ENCODE data around the gene C3. TPM values are rescaled to one million over a fixed set of nuclear protein-coding genes. Genes with fewer than 3 reads are reported as not detected.
A peak's percentile ranks its signal among the peaks of the same experiment; 100 is the strongest.

Gene C3
- total RNA-seq, 1 donor, result 14.1 TPM

DNA sequence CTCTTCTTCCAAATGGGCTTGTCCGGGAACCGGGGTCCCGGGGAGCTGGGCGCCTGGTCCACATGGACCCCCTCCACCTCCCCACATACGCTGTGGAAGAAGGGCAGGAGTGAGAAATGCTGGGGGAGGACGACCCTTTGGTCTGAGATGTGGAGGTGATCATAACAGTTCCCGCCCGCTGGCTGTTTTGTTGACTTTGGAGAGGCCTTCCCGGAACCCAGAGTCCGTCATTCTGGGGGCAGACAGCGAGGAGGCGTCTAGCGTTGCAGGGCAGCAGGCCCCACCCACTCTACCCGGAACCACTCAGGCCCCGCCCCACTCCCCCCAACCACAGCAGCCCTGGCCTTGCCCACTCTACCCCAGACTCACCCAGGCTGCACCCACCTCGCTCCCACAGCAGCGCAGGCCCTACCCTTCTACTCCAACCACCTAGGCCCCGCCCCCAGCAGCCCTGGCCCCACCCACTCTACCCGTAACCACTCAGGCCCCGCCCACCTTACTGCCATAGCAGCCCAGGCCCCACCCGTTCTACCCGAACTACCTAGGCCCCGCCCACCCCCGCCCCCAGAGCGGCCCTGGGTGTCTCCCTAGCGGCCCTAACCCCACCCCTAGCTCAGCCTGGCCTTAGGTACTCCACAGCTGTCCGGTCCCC lies 9.8 kb upstream of the C3 start:
- no peaks in the 10 kb centered on the region for H3K4me1 ChIP-seq (ENCODE audit: insufficient read depth, low read length)
- no peaks in the 10 kb centered on the region for H4K20me1 ChIP-seq (ENCODE audit: insufficient read depth, low read length)
- no peak overlapping the region for H3K27ac ChIP-seq (ENCODE audit: low read depth, low read length)
- no peak overlapping the region for H2AFZ ChIP-seq (ENCODE audit: low read length)
- TF ChIP-seq, protein P1, sequence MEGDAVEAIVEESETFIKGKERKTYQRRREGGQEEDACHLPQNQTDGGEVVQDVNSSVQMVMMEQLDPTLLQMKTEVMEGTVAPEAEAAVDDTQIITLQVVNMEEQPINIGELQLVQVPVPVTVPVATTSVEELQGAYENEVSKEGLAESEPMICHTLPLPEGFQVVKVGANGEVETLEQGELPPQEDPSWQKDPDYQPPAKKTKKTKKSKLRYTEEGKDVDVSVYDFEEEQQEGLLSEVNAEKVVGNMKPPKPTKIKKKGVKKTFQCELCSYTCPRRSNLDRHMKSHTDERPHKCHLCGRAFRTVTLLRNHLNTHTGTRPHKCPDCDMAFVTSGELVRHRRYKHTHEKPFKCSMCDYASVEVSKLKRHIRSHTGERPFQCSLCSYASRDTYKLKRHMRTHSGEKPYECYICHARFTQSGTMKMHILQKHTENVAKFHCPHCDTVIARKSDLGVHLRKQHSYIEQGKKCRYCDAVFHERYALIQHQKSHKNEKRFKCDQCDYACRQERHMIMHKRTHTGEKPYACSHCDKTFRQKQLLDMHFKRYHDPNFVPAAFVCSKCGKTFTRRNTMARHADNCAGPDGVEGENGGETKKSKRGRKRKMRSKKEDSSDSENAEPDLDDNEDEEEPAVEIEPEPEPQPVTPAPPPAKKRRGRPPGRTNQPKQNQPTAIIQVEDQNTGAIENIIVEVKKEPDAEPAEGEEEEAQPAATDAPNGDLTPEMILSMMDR (IDR thresholded peaks at IDR 0.05; ENCODE audit: extremely low read depth, low read depth, low read length), result no peak
- peak; percentile 87 for DNase-seq (ENCODE audit: insufficient read length, low spot score, missing footprints)
- H3K4me2 ChIP-seq (ENCODE audit: insufficient read depth, low read length), result no peak overlapping the region
- no peaks in the 10 kb centered on the region for H3K36me3 ChIP-seq (ENCODE audit: insufficient read depth, low read length)
- H3K9me3 ChIP-seq (ENCODE audit: low read depth, low read length), result no peaks in the 10 kb centered on the region
- H3K4me3 ChIP-seq (ENCODE audit: insufficient read depth, low read length), result no peak overlapping the region
- H3K27me3 ChIP-seq (ENCODE audit: insufficient read depth, low read length), result no peaks in the 10 kb centered on the region
- no peaks in the 10 kb centered on the region for H3K79me2 ChIP-seq (ENCODE audit: insufficient read depth, low read length)

DNA sequence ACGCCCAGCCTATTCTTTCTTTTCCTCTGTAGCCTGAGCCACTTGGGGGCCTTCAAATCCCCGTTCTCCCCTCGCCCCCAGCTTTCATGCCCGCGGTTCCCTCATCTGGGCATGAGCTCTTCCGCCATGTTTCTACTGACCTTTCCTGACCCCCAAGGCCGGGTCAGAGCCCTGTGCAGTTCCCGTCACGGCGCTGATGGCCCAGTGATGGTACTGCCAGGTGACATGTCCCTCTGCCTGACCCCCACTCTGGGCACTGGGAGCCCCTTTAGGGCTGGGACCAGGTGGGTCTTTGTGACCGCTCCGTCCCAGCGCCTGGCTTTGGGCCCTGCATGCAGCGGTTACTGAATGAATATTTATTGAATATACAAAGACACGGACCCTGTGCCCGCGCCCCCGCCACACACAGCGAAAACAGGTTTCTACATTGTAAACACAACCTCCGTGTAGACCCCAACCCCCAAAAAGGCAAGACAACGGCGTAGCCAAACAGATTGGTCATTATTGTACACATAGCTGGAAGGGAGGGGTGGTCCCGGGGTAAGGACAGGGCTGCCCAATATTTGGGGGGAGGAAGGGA lies 9.2 kb upstream of the C3 start:
- Histone ChIP-seq H3K4me2 (ENCODE audit: insufficient read depth, low read length) (no peak overlapping the region), H3K27ac (ENCODE audit: low read depth, low read length) (no peak overlapping the region), H3K36me3 (ENCODE audit: insufficient read depth, low read length) (no peaks in the 10 kb centered on the region), H3K9me3 (ENCODE audit: low read depth, low read length) (no peaks in the 10 kb centered on the region), H3K4me3 (ENCODE audit: insufficient read depth, low read length) (no peak overlapping the region), H4K20me1 (ENCODE audit: insufficient read depth, low read length) (no peaks in the 10 kb centered on the region), H3K79me2 (ENCODE audit: insufficient read depth, low read length) (no peaks in the 10 kb centered on the region), H3K27me3 (ENCODE audit: insufficient read depth, low read length) (no peaks in the 10 kb centered on the region), H3K4me1 (ENCODE audit: insufficient read depth, low read length) (no peaks in the 10 kb centered on the region), H2AFZ (ENCODE audit: low read length) (no peak overlapping the region)
- TF ChIP-seq, protein P1 (IDR thresholded peaks at IDR 0.05; ENCODE audit: extremely low read depth, low read depth, low read length), result no peak
- DNase-seq (ENCODE audit: insufficient read length, low spot score, missing footprints), result peak; percentile 83

DNA sequence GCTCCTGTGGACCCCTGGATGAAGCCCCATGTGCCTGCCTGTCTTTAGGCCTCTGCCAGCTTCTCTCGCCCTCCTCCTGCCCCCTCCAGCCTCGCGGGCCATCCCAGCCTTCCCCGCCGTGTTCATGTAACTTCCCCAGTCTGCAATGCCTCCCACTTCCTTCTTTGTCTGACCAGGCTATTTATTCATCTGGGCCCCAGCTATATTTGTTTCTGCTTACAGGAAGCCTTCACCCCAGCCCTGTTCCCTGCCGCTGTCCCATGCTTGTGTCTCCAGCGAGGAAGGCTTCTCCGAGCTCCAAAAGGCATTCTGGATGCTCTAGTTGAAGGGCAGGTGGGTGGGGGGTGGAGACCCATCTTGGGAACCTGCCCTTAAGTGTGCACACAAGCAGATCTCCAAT lies 7.9 kb upstream of the C3 start:
- no peaks in the 10 kb centered on the region for H3K27me3 ChIP-seq (ENCODE audit: insufficient read depth, low read length)
- H3K4me1 ChIP-seq (ENCODE audit: insufficient read depth, low read length), result no peaks in the 10 kb centered on the region
- no peak overlapping the region for H2AFZ ChIP-seq (ENCODE audit: low read length)
- no peaks in the 10 kb centered on the region for H3K9me3 ChIP-seq (ENCODE audit: low read depth, low read length)
- DNase-seq (ENCODE audit: insufficient read length, low spot score, missing footprints), result peak; percentile 79
- H3K36me3 ChIP-seq (ENCODE audit: insufficient read depth, low read length), result no peaks in the 10 kb centered on the region
- no peak overlapping the region for H3K4me3 ChIP-seq (ENCODE audit: insufficient read depth, low read length)
- H3K79me2 ChIP-seq (ENCODE audit: insufficient read depth, low read length), result no peaks in the 10 kb centered on the region
- H3K27ac ChIP-seq (ENCODE audit: low read depth, low read length), result no peak overlapping the region
- H4K20me1 ChIP-seq (ENCODE audit: insufficient read depth, low read length), result no peaks in the 10 kb centered on the region
- TF ChIP-seq, protein P1 (IDR thresholded peaks at IDR 0.05; ENCODE audit: extremely low read depth, low read depth, low read length), result no peak
- H3K4me2 ChIP-seq (ENCODE audit: insufficient read depth, low read length), result no peak overlapping the region

DNA sequence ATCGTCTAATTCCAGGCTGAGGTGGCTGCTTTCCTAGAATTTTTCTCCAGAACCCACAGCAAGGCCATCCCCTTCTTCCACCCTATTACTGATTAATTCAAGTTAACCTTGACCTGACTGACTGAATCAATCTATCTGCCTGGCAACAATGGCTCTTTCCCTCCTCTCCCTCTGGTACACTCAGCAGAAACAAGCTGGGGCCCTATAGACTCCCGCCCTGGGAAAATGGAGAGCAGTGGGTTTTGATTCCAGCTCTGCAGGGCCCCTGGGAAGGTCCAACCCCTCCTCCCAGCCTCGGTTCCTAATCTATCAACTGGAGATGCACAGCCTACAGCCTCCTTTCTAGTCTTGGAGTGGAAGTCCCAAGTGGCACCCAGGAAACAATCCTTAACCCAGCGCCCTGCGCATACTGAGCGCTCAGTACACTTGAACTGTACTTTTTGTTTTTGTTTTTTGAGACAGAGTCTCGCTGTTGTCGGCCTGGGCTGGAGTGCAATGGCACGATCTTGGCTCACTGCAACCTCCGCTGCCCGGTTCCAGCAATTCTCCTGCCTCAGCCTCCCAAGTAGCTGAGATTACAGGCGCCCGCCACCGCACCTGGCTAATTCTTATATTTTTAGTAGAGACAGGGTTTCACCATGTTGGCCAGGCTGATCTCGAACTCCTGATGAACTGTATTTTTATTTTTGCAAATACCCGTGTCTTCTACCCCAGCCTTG lies 5.2 kb upstream of the C3 start:
- Histone ChIP-seq H3K4me2 (ENCODE audit: insufficient read depth, low read length) (no peak overlapping the region), H2AFZ (ENCODE audit: low read length) (no peak overlapping the region), H3K4me1 (ENCODE audit: insufficient read depth, low read length) (peaks cover 8% of the 10 kb centered on the region), H3K27me3 (ENCODE audit: insufficient read depth, low read length) (peaks cover 2% of the 10 kb centered on the region), H3K9me3 (ENCODE audit: low read depth, low read length) (no peaks in the 10 kb centered on the region), H3K4me3 (ENCODE audit: insufficient read depth, low read length) (no peak overlapping the region), H3K36me3 (ENCODE audit: insufficient read depth, low read length) (no peaks in the 10 kb centered on the region), H4K20me1 (ENCODE audit: insufficient read depth, low read length) (no peaks in the 10 kb centered on the region), H3K27ac (ENCODE audit: low read depth, low read length) (no peak overlapping the region), H3K79me2 (ENCODE audit: insufficient read depth, low read length) (no peaks in the 10 kb centered on the region)
- TF ChIP-seq, protein P1 (IDR thresholded peaks at IDR 0.05; ENCODE audit: extremely low read depth, low read depth, low read length), result no peak
- peak; percentile 45 for DNase-seq (ENCODE audit: insufficient read length, low spot score, missing footprints)
